ENCODE data around the gene JMJD4.

JMJD4 gene, protein sequence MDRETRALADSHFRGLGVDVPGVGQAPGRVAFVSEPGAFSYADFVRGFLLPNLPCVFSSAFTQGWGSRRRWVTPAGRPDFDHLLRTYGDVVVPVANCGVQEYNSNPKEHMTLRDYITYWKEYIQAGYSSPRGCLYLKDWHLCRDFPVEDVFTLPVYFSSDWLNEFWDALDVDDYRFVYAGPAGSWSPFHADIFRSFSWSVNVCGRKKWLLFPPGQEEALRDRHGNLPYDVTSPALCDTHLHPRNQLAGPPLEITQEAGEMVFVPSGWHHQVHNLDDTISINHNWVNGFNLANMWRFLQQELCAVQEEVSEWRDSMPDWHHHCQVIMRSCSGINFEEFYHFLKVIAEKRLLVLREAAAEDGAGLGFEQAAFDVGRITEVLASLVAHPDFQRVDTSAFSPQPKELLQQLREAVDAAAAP

DNA sequence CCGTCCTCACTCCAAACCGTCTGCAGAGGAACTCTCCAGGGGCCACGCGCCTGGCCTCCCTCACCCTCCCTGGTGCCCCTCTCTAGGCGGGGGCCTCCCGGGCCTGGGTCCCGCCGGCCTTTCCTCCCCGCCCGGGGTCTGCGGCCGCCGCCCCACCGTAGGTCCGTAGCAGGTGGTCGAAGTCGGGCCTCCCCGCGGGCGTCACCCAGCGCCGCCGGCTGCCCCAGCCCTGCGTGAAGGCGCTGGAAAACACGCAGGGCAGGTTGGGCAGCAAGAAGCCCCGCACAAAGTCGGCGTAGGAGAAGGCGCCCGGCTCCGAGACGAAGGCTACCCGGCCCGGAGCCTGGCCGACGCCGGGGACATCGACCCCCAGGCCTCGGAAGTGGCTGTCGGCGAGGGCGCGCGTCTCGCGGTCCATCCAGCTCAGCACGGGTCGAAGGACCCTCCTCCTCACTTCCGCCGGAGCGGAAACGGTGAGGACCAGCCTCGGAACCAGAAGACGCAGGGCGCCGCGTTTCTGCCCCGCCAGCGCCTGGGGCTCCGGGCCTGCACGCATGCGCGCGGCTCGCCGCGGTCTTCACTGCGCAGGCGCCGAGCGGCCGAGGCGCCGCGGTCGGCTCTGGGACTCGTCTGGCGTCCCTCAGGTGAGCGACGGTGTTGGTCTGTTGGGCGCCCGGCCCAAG is at the start of gene JMJD4, which contains the start of gene SNAP47:
JMJD4 (minus strand) TSS at position 447 of the 683 bp plus-strand sequence; CDS start at position 418, 29 bp downstream.
SNAP47 (plus strand) TSS at position 580 of the 683 bp plus-strand sequence. CDS start 12,302 bp downstream, outside the sequence.
- peak; percentile 98 for DNase-seq

GRCh38 chr1:227782226-227782625 is 47.1 kb upstream of the JMJD4 start:
- no peak for DNase-seq

DNA sequence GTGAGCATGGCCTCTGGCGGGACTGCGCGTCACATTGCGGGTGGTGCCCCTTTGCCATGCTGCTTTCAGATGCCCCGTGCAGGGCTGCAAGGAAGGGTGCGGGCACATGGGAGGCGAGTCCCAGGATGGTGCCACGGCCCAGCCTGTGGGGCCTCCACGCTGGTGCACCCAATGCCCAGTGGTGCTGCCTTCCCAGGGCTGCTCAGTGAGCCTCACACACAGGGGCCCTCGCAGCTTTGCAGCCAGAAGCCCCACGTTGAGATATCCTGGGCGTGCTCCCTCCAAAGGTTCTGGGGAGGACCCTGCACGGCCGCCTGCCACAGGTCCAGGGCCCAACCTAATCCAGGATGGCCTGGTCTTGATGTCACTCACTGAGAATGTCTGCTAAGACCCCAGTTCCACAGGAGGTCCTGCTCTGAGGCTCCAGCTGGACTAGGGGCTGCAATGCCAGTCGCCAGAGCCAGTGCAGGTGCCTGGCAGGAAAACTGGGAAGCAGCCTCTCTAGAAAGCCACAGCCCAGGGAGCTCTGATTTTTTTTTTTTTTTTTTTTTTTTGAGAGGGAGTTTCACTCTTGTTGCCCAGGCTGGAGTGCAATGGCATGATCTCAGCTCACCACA is 46.3 kb upstream of the JMJD4 start:
- peak; percentile 51 for DNase-seq

GRCh38 chr1:227780101-227781044 is 45.3 kb upstream of the JMJD4 start:
- DNase-seq = peak; percentile 50

DNA sequence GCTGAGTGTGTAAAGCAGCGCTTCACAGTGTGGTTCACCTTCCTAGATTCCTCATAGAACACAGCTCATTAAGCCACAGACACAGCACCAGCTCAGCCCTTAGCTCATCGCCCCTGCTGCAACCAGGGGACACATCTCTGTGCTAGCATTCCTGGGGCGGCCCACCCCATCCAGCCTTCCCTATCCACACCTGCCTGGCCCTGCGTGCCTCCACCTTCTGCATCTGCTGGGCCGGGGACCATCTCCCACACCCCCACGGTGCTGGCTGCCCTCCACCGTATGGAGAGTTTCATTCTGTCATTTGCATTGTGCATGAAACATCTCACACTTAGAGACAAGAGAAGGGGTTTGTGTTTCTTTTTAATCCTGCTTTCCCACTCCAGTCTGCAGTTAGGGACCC is 44.6 kb upstream of the JMJD4 start:
- peak; percentile 41 for DNase-seq

GRCh38 chr1:227779021-227779441 is 43.9 kb upstream of the JMJD4 start:
- DNase-seq = no peak

DNA sequence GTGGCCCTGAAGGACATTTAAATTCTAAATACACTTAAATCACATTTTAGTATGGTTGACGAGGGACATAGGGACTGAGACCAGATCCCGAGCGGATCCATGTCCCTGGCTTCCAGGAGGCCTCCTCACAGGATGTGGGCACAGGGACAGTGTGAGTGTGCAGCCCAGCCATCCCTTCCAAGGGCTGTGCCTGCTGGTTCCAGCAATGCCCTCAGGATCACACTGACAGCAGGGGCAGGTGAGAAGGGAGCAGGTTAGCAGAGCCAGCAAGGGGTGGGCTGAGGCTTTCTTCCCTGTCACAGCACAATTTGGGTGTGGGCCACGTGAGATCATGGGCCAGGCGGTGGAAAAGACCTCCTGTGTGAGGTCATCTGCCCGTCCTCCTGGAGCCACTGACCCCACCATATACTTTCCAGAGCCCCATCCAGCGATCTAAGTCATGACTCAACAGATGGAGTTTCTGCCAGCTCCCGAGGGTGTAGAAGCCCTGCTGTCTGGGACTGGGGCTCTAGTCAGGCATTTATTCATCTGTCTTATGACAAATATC is 43.4 kb upstream of the JMJD4 start:
- DNase-seq = no peak

- DNase-seq = no peak
These were observed 42.5 kb upstream of the JMJD4 start for GRCh38 chr1:227777646-227778045.

DNA sequence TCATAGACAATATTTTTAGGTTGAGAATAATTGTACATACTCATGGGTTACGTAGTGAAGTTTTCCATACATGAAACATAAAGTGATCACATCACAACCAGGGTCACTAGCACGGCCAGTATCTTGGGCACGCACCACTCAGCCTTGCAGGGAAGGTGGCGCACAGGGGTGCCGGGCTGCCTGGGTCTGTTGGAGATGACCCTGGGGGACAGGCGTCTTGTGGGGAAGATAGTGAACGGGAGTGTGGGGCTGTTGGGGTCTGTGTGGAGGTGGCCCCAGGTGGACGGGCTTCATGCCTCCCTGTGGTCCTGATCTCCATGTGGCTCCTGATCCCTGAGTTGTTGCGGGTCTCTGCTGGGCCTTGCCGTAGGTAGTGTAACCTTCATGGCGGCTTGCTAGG is 42.1 kb upstream of the JMJD4 start:
- DNase-seq = no peak

DNA sequence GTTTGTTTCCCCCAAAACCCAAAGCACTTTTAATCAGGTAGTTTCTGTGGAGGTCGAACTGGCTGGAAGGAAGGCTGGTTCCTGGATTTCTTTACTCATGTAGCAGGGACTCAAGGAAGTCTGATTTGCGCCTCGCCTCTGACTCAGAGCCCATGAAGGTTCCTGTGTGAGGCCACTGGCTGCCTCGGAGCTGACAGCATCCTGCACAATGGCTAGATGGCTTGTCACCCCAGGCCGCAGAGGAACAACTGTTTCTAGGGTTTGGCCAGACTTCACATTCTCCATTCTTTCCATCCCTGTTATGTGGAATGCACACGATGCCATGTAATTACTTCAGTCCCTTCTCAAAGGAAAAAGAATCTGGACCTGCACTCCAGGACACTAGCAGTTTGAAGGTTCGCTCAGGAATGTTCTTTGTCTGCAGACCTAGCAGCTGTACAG is 41.2 kb upstream of the JMJD4 start:
- DNase-seq = no peak

GRCh38 chr1:227775841-227776240 is 40.7 kb upstream of the JMJD4 start:
- no peak for DNase-seq

- DNase-seq = no peak
These were observed 39.9 kb upstream of the JMJD4 start for GRCh38 chr1:227774821-227775661.

DNA sequence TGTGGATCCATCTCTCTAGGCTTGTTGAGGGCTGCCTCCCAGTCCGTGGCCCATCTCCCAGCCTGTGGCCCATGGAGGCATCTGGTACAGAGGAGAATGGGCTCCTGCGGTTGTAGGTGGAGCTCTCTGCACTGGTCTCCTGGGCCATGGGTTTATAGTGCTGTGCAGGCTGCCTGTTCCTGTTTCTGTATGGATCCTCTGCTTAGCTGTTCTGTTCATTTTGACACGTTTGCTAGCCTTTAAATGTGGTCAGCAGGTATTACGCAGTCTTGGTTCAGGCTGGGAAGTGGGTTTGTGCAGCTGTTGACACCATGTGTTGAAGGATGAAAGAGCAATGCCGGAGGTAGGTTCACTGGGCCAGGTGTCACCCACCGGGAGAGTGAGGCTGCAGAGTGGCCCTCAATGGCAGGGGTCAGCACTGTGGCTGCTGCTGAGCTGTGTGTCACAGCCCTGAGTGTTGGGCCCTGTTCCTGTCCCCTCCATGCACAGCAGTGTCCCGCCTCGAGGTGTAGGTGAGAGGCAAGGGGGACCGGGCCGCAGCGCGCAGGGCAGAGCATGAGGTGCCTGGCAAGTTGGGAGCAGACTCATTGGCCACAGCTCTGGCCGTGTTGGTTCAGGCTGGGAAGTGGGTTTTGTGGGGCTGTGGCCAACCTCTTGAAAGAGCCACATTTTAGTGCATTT is 39.1 kb upstream of the JMJD4 start:
- DNase-seq = no peak

DNA sequence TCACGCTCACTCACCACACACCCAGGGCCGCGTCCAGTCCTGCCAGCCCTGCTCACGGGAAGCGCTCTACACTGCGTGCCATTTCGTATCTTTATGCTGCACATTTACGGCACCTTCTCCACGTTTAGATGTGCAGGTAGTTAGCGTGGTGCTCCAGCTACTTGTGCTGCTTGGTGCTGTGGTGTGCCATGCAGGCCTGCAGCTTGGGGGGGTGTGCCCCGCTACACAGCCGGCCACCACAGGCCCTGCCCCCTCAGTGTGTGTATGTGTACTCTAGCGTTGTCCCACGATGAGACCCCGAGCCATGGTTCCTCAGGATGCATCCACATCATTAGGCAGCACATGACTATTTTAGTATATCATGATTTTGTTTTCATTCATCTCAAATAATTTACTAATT is 38.5 kb upstream of the JMJD4 start:
- no peak for DNase-seq

DNA sequence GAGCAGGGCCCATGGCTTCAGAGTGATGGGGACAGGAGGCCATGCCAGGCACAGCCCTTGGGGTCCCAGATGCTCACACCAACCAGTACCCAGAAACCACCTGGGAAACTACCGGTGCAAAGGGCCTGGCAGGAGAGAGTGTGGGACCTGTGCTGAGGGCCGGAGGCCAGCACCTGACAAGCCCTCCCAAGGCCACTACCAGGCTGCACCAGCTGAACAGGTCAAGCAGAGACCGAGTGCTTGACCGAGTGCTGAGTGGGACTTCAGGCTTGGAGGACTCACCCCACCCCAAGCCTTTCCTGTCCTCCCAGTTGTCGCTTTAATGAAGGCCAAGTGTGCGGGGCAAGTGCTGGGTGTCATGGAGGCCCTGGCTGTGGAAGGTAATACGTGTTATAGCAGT is 36.7 kb upstream of the JMJD4 start:
- DNase-seq = no peak

DNA sequence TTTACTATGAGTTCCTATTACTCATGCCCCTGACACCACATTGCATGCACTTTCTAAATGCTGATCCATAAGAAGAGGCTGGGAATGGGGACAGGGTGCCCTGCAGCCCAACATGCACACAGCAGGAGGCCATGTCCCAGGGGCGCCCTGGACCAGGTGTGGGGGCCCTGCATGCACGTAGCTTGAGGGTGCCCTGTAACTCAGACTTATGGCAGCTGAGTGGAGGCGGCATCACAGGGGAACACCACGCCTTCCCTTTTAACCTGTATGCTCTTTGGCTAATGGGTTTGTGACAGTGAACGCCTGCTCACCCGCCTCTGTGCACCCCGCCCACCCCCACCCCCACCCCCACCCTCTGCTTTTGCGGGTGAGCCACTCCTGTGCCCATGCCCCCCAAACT is 36.2 kb upstream of the JMJD4 start:
- DNase-seq = no peak

- DNase-seq = no peak
These were observed 35.7 kb upstream of the JMJD4 start for GRCh38 chr1:227770812-227771211.

GRCh38 chr1:227769936-227770494 is 34.9 kb upstream of the JMJD4 start:
- DNase-seq = no peak

DNA sequence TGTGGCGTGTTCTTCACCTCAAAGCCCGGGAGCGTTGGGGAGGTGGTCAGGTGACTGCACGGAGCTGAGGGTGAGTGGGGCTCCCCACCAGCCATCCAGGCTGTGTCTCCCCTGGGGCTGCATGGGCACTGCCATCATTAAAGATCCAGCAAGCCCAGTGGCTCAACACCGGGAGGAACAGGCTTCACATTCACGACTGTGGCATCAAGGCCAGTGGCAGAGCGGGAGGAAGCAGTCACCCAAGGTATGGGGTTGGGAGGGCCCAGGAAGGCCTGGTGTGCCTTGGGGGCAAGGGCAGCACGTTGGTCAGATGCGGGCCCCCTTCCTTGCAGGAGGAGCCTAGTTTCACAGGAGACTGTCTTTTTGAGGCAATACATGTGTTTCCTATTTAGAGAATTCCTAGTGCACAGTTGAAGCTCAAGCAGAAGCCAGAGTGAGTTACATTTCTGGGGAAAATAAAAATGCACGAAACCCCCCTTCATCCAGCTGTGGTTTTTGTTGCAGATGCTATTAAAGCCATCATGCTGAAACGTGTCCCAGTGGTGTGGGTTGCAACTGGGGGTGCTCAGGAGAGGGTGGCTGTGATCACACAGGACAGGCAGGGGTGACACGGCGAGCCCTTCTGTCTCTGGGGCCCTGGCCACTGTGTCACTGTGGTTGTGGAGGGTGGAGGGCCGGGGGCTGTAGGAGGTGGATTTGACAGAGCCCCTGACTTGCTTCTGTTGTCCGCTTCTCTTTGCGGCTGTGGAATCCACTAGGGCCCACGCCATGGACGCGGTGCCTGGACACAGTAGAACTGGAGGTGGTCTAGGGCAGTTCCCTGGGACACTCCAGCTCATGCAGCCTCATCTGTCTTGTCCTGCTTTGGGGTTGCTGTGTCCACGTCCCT is 34.2 kb upstream of the JMJD4 start:
- no peak for DNase-seq
